ENCODE measurements around the gene FHOD3.

The FHOD3 gene

DNA sequence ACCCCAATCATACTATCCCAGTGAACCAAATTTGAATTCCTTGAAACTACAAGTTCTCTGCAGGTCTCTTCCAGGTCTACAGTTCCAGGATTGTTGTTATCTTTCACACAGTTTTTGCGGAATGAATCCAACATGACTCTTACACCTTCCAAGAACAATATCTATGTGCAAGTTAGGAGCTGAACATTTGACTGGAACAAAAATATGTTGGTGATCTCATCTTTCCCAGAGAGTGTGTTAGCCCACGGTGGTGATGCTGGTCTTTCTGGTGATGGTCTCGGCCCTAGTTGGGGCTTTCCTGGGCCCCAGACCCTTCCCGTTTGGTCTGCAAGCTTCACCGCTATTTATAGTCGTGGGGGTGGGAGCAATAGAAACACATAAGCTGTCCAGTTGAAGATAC lies 357.6 kb downstream of the FHOD3 start:
- Histone ChIP-seq H3K79me2 (ENCODE audit: control insufficient read depth, insufficient read depth, low read length) (no peaks in the 10 kb centered on the region), H3K4me3 (ENCODE audit: low read length) (no peak overlapping the region), H3K79me1 (ENCODE audit: low read length) (no peaks in the 10 kb centered on the region), H4K5ac (ENCODE audit: low read length) (no peak overlapping the region), H3K9ac (ENCODE audit: low read length) (no peak overlapping the region), H3K4ac (ENCODE audit: low read depth, low read length) (no peak overlapping the region), H3K27me3 (ENCODE audit: insufficient read depth, low read length, poor library complexity) (no peaks in the 10 kb centered on the region), H3K27ac (ENCODE audit: low read depth, low read length) (no peak overlapping the region), H2BK5ac (ENCODE audit: low read length) (no peak overlapping the region), H2AK5ac (ENCODE audit: low read length) (no peak overlapping the region), H3K36me3 (ENCODE audit: control insufficient read depth, insufficient read depth, low read length) (no peaks in the 10 kb centered on the region), H3K23ac (ENCODE audit: low read length) (no peak overlapping the region), H3K4me2 (ENCODE audit: low read length) (no peak overlapping the region), H2BK15ac (replicated peaks; ENCODE audit: low read depth) (no peak overlapping the region), H3K4me1 (ENCODE audit: control insufficient read depth, low read depth, low read length) (no peaks in the 10 kb centered on the region), H4K8ac (ENCODE audit: low read depth, low read length) (no peak overlapping the region), H3K18ac (ENCODE audit: low read length) (no peak overlapping the region), H3K56ac (ENCODE audit: low read length) (no peak overlapping the region), H2BK120ac (ENCODE audit: low read depth, low read length) (no peak overlapping the region)
- WGBS (ENCODE audit: extremely low coverage, insufficient coverage, low lambda C conversion rate), result no CpG with 5 or more reads among the region's 6 CpGs
- no peak for DNase-seq

DNA sequence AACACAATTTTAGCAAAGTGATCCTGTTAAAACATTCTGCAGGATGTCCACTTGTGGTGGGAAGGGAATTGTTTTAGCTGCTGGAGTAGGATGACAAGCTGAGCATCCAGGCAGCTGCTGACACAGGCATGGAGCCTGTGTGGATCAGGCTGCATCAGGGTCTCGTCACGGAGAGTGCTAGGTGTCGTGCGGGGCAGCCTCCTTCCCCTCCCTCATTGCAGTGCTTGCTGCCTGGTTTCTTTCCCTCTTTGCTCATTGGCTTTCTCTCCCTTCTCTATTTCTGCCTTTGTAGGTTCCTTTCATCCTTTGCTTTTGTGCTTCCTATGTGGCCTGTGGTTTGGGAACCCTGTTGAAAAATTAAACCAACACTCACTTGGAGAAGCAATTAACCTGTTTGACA lies 358.4 kb downstream of the FHOD3 start:
- H3K27ac ChIP-seq (ENCODE audit: low read depth, low read length), result no peak overlapping the region
- no peak overlapping the region for H3K4me2 ChIP-seq (ENCODE audit: low read length)
- DNase-seq, result no peak
- H3K79me1 ChIP-seq (ENCODE audit: low read length), result no peaks in the 10 kb centered on the region
- H3K4ac ChIP-seq (ENCODE audit: low read depth, low read length), result no peak overlapping the region
- no peaks in the 10 kb centered on the region for H3K79me2 ChIP-seq (ENCODE audit: control insufficient read depth, insufficient read depth, low read length)
- no peak overlapping the region for H3K4me3 ChIP-seq (ENCODE audit: low read length)
- no peak overlapping the region for H3K18ac ChIP-seq (ENCODE audit: low read length)
- no peak overlapping the region for H4K8ac ChIP-seq (ENCODE audit: low read depth, low read length)
- WGBS (ENCODE audit: extremely low coverage, insufficient coverage, low lambda C conversion rate), result no CpG with 5 or more reads among the region's 4 CpGs
- no peaks in the 10 kb centered on the region for H3K27me3 ChIP-seq (ENCODE audit: insufficient read depth, low read length, poor library complexity)
- no peak overlapping the region for H2BK5ac ChIP-seq (ENCODE audit: low read length)
- no peak overlapping the region for H2BK15ac ChIP-seq (replicated peaks; ENCODE audit: low read depth)
- H3K4me1 ChIP-seq (ENCODE audit: control insufficient read depth, low read depth, low read length), result no peaks in the 10 kb centered on the region
- H3K36me3 ChIP-seq (ENCODE audit: control insufficient read depth, insufficient read depth, low read length), result no peaks in the 10 kb centered on the region
- no peak overlapping the region for H3K9ac ChIP-seq (ENCODE audit: low read length)
- no peak overlapping the region for H4K5ac ChIP-seq (ENCODE audit: low read length)
- H2AK5ac ChIP-seq (ENCODE audit: low read length), result no peak overlapping the region
- H3K56ac ChIP-seq (ENCODE audit: low read length), result no peak overlapping the region
- no peak overlapping the region for H3K23ac ChIP-seq (ENCODE audit: low read length)
- H2BK120ac ChIP-seq (ENCODE audit: low read depth, low read length), result no peak overlapping the region

DNA sequence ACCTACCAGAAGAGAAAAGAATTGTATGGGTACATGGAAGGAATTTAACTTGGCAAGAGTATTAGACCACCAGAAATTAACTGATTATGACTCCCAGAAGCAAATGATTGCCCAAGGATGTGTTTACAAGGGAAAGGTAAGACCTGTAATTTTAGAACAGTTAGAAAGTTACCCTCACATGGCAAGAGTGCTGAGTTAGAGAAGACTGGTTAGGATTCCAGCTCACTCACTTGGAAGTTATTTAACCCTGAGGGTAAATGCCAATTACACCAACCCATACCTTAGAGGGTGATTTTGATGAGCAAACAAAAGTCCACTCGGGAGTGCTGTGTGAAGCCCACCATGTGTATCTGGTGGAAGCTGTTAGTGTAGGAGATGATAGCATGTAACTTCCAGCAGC lies 361.1 kb downstream of the FHOD3 start:
- no peak overlapping the region for H3K4me2 ChIP-seq (ENCODE audit: low read length)
- no peak overlapping the region for H2BK120ac ChIP-seq (ENCODE audit: low read depth, low read length)
- no peaks in the 10 kb centered on the region for H3K4me1 ChIP-seq (ENCODE audit: control insufficient read depth, low read depth, low read length)
- WGBS (ENCODE audit: extremely low coverage, insufficient coverage, low lambda C conversion rate), result no CpG with 5 or more reads among the region's 1 CpG
- no peak overlapping the region for H3K56ac ChIP-seq (ENCODE audit: low read length)
- H3K79me2 ChIP-seq (ENCODE audit: control insufficient read depth, insufficient read depth, low read length), result no peaks in the 10 kb centered on the region
- no peaks in the 10 kb centered on the region for H3K79me1 ChIP-seq (ENCODE audit: low read length)
- no peak overlapping the region for H4K8ac ChIP-seq (ENCODE audit: low read depth, low read length)
- no peak overlapping the region for H3K27ac ChIP-seq (ENCODE audit: low read depth, low read length)
- H4K5ac ChIP-seq (ENCODE audit: low read length), result no peak overlapping the region
- no peak overlapping the region for H3K4ac ChIP-seq (ENCODE audit: low read depth, low read length)
- no peak overlapping the region for H3K4me3 ChIP-seq (ENCODE audit: low read length)
- H2BK15ac ChIP-seq (replicated peaks; ENCODE audit: low read depth), result no peak overlapping the region
- H3K9ac ChIP-seq (ENCODE audit: low read length), result no peak overlapping the region
- DNase-seq, result peak; percentile 18
- H3K18ac ChIP-seq (ENCODE audit: low read length), result no peak overlapping the region
- no peak overlapping the region for H3K23ac ChIP-seq (ENCODE audit: low read length)
- H2BK5ac ChIP-seq (ENCODE audit: low read length), result no peak overlapping the region
- no peaks in the 10 kb centered on the region for H3K36me3 ChIP-seq (ENCODE audit: control insufficient read depth, insufficient read depth, low read length)
- H3K27me3 ChIP-seq (ENCODE audit: insufficient read depth, low read length, poor library complexity), result no peaks in the 10 kb centered on the region
- H2AK5ac ChIP-seq (ENCODE audit: low read length), result no peak overlapping the region

DNA sequence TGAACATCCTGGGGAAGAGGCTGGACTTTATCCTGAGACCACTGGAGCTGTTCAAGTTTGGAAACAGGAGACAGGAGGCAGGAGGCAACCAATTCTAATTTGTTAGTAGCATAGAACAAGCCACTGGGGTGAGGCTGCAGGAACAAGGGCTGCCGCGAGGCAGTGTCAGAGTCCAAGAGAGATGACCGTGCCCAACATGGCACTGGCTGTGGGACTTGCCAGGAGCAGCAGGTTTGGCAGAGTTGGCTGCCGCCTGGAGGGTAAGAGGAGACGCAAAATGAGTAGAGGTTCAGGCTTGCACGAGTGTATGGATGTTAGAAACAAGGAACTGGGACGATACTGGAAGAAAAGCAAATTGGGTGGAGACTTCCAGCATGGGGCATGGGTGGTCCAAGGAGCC lies 362.8 kb downstream of the FHOD3 start:
- H3K18ac ChIP-seq (ENCODE audit: low read length), result no peak overlapping the region
- H2BK15ac ChIP-seq (replicated peaks; ENCODE audit: low read depth), result no peak overlapping the region
- no peaks in the 10 kb centered on the region for H3K36me3 ChIP-seq (ENCODE audit: control insufficient read depth, insufficient read depth, low read length)
- H3K27me3 ChIP-seq (ENCODE audit: insufficient read depth, low read length, poor library complexity), result no peaks in the 10 kb centered on the region
- H2AK5ac ChIP-seq (ENCODE audit: low read length), result no peak overlapping the region
- no peak for DNase-seq
- H3K4me3 ChIP-seq (ENCODE audit: low read length), result no peak overlapping the region
- no peak overlapping the region for H4K8ac ChIP-seq (ENCODE audit: low read depth, low read length)
- H2BK5ac ChIP-seq (ENCODE audit: low read length), result no peak overlapping the region
- no peaks in the 10 kb centered on the region for H3K79me1 ChIP-seq (ENCODE audit: low read length)
- no CpG with 5 or more reads among the region's 7 CpGs for WGBS (ENCODE audit: extremely low coverage, insufficient coverage, low lambda C conversion rate)
- H3K23ac ChIP-seq (ENCODE audit: low read length), result no peak overlapping the region
- H3K4me1 ChIP-seq (ENCODE audit: control insufficient read depth, low read depth, low read length), result no peaks in the 10 kb centered on the region
- H4K5ac ChIP-seq (ENCODE audit: low read length), result no peak overlapping the region
- H3K56ac ChIP-seq (ENCODE audit: low read length), result no peak overlapping the region
- H3K4me2 ChIP-seq (ENCODE audit: low read length), result no peak overlapping the region
- no peak overlapping the region for H3K4ac ChIP-seq (ENCODE audit: low read depth, low read length)
- H3K79me2 ChIP-seq (ENCODE audit: control insufficient read depth, insufficient read depth, low read length), result no peaks in the 10 kb centered on the region
- no peak overlapping the region for H2BK120ac ChIP-seq (ENCODE audit: low read depth, low read length)
- H3K9ac ChIP-seq (ENCODE audit: low read length), result no peak overlapping the region
- no peak overlapping the region for H3K27ac ChIP-seq (ENCODE audit: low read depth, low read length)

DNA sequence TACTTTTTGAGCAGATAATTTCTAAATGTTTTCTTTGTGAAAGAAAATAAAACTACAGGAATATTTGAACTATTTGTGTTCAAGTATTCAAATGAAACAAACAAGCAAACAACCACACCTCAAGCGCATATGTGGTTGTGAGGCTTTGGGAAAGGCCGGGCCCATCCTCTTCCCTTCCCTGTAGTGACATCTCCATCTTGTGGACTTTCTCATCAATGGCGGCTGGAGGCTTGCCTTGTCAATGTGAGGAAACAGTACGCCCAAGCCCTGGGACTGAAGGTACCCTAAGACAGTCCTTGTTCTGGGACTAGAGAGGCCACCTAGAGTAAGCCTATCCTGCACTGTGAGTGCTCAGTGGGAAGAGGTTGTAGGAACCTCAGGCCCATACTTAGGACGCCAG lies 364.5 kb downstream of the FHOD3 start:
- Histone ChIP-seq H4K5ac (ENCODE audit: low read length) (no peak overlapping the region), H3K23ac (ENCODE audit: low read length) (no peak overlapping the region), H3K4ac (ENCODE audit: low read depth, low read length) (no peak overlapping the region), H3K56ac (ENCODE audit: low read length) (no peak overlapping the region), H3K18ac (ENCODE audit: low read length) (no peak overlapping the region), H3K36me3 (ENCODE audit: control insufficient read depth, insufficient read depth, low read length) (no peaks in the 10 kb centered on the region), H3K79me2 (ENCODE audit: control insufficient read depth, insufficient read depth, low read length) (no peaks in the 10 kb centered on the region), H3K27ac (ENCODE audit: low read depth, low read length) (no peak overlapping the region), H4K8ac (ENCODE audit: low read depth, low read length) (no peak overlapping the region), H3K4me1 (ENCODE audit: control insufficient read depth, low read depth, low read length) (no peaks in the 10 kb centered on the region), H3K27me3 (ENCODE audit: insufficient read depth, low read length, poor library complexity) (no peaks in the 10 kb centered on the region), H3K79me1 (ENCODE audit: low read length) (no peaks in the 10 kb centered on the region), H2BK120ac (ENCODE audit: low read depth, low read length) (no peak overlapping the region), H3K4me3 (ENCODE audit: low read length) (no peak overlapping the region), H3K4me2 (ENCODE audit: low read length) (no peak overlapping the region), H2BK15ac (replicated peaks; ENCODE audit: low read depth) (no peak overlapping the region), H2BK5ac (ENCODE audit: low read length) (no peak overlapping the region), H2AK5ac (ENCODE audit: low read length) (no peak overlapping the region), H3K9ac (ENCODE audit: low read length) (no peak overlapping the region)
- peak; percentile 72 for DNase-seq
- WGBS (ENCODE audit: extremely low coverage, insufficient coverage, low lambda C conversion rate), result no CpG with 5 or more reads among the region's 5 CpGs

DNA sequence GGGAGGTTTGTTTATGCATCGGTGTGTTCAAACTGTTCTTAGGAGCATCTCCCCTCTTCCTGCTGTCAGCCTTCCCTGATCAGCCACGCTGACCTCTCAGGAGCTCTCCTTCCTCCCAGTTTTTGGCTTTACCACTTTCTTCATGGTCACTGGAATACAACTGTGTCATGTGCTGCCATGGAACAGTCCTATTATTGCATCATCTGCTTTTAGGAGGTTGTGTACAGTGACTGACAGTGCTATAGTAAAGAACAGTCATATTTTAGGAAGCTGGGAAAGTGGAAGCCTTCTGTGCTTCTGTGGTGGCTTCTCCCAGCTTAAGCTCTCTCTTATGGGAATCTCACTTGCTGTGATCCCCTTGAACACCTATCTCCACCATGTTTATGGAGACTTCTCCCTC lies 365.8 kb downstream of the FHOD3 start:
- Histone ChIP-seq H2BK120ac (ENCODE audit: low read depth, low read length) (no peak overlapping the region), H3K18ac (ENCODE audit: low read length) (no peak overlapping the region), H3K56ac (ENCODE audit: low read length) (no peak overlapping the region), H3K27ac (ENCODE audit: low read depth, low read length) (no peak overlapping the region), H4K5ac (ENCODE audit: low read length) (no peak overlapping the region), H3K4me2 (ENCODE audit: low read length) (no peak overlapping the region), H2BK5ac (ENCODE audit: low read length) (no peak overlapping the region), H3K79me2 (ENCODE audit: control insufficient read depth, insufficient read depth, low read length) (no peaks in the 10 kb centered on the region), H3K23ac (ENCODE audit: low read length) (no peak overlapping the region), H3K9ac (ENCODE audit: low read length) (no peak overlapping the region), H3K4me1 (ENCODE audit: control insufficient read depth, low read depth, low read length) (no peaks in the 10 kb centered on the region), H3K4ac (ENCODE audit: low read depth, low read length) (no peak overlapping the region), H2BK15ac (replicated peaks; ENCODE audit: low read depth) (no peak overlapping the region), H3K79me1 (ENCODE audit: low read length) (no peaks in the 10 kb centered on the region), H4K8ac (ENCODE audit: low read depth, low read length) (no peak overlapping the region), H3K36me3 (ENCODE audit: control insufficient read depth, insufficient read depth, low read length) (no peaks in the 10 kb centered on the region), H2AK5ac (ENCODE audit: low read length) (no peak overlapping the region), H3K4me3 (ENCODE audit: low read length) (no peak overlapping the region), H3K27me3 (ENCODE audit: insufficient read depth, low read length, poor library complexity) (no peaks in the 10 kb centered on the region)
- DNase-seq, result no peak
- WGBS (ENCODE audit: extremely low coverage, insufficient coverage, low lambda C conversion rate), result no CpG with 5 or more reads among the region's 2 CpGs
